ENCODE measurements around the gene MON2.

GRCh38 chr12:62649412-62650138 is 182.9 kb downstream of the MON2 start:
- TF ChIP-seq FOXP2 (optimal IDR thresholded peaks at IDR 0.05; ENCODE audit: borderline replicate concordance, extremely low read depth, extremely low read length, insufficient read depth) (no peak), POLR2AphosphoS5 (IDR thresholded peaks at IDR 0.05; ENCODE audit: low read depth, low read length) (no peak)

Measured in PFSK-1 (cell line).